NOMO-1 treated with DMSO at 0.1 percent for 48 hours (cell line): ENCODE results near the gene UQCC3.
"Not testable (repeated sequence)": the region's sequence is repeated elsewhere in the genome, so short reads cannot be mapped to it uniquely, and the experiment has no call there.

Experiments used
- DNase-seq: peaks from one replicate; lab custom pipeline; 2025; ENCODE audit not compliant: unreplicated experiment; lab: John Stamatoyannopoulos, UW

The UQCC3 gene

DNA sequence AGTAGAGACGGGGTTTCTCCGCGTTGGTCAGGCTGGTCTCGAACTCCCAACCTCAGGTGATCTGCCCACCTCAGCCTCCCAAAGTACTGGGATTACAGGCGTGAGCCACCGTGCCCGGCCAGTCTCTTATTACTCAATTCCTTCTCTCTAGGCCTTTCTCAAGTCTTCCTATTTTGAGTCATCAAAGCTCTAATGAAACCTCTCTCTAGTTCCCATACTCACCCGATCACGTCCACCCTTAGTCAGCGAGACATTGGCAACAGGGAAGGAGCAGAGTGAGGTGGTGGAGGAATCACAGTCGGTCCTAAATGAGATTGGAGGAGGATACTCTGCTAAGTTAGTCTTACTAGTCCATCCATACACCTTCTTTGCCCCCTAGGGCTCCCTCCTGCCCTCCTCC is 30.8 kb downstream of the UQCC3 start:
- no peak for DNase-seq

DNA sequence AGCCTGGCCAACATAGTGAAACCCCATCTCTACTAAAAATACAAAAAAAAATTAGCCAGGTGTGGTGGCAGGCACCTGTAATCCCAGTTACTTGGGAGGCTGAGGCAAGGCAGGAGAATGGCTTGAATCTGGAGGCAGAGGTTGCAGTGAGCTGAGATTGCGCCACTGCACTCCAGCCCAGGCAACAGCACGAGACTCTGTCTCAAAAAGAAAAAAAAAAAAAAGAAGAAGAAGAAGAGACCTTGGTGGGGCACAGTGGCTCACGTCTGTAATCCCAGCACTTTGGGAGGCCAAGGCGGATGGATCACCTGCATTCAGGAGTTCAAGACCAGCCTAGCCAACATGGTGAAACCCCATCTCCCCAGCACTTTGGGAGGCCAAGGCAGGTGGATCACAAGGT is 32.4 kb downstream of the UQCC3 start:
- not testable (repeated sequence) for DNase-seq

DNA sequence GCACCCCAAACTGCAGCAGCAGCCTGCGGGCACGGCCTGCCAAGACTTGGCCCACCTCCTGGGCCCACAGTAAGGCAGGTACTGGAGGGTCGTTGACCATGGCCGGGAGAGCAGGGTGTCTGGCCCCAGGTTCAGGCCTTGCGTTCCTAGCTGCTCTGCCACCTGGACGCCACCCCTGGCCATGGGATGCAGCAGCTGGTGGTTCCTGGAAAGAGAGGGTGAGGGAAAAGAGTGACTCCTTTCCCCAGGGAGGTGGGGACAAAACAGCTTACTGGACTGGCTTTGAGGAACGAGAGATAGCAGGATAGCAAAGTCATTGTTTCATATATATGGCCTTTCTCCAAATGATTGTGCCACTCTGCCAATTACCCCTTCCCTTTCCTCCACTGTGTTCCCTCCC is 33.9 kb downstream of the UQCC3 start:
- no peak for DNase-seq

DNA sequence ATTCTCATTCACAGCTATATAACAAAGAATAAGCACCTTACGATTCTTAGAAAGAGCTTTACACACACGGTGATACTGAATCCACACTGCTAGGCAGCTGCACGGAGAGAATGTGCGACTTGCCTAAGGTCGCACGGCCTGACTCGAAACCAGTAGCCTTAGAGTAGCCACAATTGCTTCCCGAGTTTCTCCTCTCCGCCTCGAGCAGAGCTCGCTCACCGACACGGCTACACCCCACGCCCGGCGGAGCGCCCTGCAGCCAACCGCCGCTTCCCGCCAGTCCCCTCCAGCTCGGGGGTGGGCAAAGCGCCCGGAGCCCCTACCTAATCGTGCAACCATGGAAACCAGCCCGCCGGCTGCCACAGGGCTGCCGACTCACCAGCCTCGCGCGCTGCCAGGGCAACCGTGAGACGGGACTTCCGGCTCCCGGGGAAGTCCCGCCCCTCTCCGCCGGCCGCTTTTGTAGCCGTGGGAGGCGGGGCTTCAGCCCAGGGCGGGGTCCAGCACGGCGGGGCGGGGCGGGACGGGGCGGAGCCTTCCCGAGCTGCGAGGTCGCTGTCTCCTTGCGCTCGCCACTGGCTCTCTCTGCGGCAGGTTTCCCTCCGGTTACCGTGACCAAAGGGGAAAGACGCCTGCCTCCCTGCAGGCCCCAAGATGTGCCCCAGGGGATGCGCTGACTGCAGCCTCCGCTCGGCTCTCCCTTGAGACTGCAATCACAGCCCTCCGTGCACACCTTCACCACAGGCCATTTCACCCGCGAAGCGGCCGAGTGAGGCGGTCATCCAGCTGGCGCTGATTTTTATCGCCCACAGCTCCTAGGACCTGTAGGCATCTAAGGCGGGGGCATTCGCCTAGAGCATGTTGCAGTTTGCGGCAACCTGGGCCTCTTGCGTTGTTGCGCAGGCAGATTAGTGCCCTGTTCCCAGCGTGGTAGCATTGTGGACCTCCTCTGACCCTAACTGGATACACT is 34.7 kb downstream of the UQCC3 start:
- peak; percentile 85 for DNase-seq

DNA sequence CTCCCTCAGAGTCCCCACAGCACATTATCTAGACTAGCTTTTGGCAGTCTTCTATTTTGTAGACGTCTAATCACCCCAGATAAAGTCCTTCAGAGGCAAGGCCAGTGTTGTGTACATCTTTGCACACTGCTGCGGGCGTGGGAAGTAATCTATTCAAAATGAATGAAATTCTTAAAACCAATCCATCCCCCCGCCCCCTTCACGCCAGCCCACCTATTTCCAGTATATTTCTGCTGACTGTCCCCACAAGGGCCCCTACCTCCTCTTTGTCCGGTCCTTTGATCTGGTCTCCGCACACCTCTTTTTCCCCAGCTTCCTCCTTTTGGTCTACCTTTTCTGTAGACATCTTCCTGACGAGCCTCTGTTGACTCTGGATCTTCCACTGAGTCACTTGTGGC is 35.4 kb downstream of the UQCC3 start:
- no peak for DNase-seq

DNA sequence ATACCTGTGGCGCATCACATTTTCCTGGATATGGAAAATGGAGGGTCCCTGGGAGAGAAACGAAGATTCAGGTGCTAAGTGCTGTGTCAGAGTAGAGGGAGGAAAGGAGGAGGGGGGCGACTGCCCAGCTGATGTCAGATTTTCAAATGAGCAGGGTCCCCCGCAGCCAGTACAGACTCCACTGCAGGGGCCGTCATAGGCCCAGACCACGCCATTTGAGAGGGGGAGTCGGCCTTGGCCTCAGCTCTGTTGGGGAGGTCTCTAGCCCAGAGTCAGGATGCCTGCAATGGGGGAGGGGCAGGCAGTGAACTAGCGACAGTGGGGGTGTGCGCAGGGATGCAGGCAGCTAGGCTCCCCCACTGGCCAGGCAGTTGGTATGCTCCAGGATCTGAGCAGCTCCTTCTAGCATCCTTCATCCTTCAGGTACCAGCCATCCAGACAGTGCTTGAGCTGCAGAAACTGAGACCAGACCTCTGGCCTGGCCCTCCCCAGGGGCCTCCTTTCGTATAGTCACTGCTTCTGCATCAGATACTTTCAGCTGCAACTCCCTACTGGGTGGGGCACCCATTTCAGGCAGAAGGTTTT is 35.9 kb downstream of the UQCC3 start, which contains the start of the genes BSCL2 and GNG3:
TSS of gene BSCL2 (minus strand) at position 148 of the 585 bp plus-strand sequence. CDS start 229 bp downstream, outside the sequence.
TSS of gene GNG3 (plus strand) at position 400 of the 585 bp plus-strand sequence. CDS start 620 bp downstream, outside the sequence.
- DNase-seq = no peak

DNA sequence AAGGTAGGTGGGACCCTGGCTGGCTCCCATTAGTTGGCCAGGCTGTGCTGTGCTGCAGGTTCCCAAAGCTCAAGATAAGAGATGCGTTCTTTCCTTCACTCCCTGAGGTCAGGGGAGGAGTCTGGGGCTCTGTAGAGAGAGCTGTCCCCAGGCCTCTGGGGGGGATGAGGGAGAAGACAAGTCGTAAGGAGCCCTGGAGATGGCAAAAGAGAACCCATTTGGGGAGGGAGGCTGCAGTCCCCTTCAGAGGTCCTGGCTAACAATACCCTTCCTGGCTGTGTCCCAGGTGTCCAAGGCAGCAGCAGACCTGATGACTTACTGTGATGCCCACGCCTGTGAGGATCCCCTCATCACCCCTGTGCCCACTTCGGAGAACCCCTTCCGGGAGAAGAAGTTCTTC is 36.9 kb downstream of the UQCC3 start:
- DNase-seq = no peak

DNA sequence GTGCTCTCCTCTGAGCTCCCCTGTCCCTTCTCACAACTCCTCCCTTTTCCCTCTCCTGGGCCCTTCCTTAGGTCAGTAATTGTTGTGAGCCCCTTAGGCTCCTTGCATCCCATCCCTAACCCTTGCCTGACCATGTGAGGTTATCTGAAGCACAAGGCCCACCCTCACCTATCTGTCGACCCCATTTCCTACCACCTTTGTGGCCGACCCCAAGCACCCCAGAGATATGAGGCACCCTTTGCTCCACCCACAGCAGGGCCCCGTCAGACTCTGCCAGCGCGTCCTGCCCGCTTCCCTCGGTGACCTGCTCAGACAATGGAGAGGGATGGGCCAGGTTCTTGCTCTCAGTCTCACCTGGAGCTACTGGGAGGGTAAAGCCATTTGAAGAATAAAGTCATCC is 37.3 kb downstream of the UQCC3 start:
- DNase-seq = no peak

DNA sequence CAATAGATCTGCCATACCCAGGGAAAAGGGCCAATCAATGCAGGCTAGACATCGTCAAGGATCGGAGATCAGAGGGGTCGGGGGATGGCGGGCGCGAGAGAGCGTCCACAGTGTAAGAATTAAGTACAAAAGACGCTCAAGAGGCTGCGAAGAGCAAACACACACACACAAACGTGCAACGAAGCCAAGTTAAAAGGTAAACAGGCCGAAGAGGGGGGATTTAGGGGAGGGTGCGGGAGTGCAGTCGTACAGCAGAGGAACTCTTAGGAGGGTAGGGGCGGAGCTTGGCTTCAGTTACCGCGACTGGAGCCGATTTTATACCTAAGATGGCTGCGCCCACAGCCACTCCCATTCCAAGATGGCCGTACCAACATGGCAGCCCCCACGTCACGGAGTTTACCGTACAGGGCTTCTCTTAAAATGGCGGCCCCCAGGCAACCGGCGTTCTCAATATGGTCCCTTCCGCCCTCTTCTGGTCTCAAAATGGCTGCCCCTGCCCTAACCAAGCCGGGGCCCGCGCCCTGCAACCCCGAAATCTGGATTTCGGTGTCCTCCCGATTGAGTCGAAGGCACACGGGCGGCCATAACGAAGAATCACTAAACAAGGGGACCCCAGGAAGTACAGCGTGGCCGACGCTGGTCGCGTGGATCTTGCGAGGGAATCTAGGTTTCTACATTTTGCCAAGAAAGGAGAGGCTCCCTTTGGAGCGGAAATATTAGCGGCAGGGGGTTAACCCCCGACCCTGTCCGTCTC is 38.0 kb downstream of the UQCC3 start:
- DNase-seq = peak; percentile 99

DNA sequence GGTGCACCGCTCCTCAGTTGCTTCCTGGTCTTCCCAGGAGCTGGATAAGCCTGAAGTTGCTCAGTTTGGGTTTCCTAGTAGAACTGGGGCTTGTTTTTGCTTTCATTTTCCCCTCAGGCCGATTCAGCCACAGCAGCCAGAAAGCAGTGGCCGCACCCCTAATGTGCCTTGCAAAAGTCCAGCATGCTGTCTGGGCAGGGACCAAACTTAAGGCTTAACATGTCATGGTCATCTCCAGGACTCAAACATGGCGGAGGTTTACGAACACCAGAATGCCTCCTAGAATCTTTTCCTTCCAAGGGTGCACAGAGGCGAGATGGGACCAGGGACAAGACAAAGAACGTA is 38.5 kb downstream of the UQCC3 start:
- no peak for DNase-seq

DNA sequence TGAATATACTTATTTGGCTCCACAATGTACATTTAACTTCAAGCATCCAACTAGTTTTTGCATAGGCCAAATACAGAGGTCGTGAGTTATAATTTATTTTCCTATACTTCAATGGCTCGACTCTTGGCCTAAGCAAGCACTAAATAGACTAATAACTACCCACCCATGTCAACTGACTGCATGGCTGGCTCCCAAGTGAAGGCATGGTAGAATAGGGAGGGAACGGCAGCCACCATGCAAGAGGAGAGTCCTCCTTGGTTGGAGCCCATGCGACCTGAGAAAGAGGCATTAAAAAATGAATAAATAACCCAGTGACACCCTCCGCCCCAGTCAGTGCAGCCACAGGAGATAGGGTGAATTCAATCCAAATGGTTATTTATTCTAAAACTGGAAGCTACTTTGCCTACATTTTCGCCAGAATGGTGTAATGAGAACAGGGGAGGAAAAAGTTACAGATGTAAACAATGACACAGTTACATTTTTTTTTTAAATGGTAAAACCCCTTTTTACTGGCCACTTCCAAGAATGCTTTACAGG is 40.9 kb downstream of the UQCC3 start:
- no peak for DNase-seq

DNA sequence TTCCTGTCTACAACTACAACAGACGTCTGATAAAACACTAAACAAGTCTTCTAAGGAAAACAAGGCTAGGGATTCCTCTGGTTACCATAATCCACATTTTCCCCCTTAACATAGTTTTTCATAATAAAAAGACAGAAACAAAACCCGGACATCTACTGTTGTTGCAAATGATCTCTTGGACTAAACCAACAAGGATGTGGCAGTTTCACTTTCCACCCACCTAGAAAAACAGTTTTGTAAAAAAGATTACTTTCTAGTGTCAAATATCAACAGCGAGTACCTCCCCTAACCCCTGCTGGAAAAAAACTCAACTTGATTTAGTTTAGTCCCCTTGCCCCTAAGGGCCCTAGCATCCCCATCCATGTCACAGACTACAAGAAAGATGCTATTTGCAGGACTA is 41.4 kb downstream of the UQCC3 start:
- no peak for DNase-seq

DNA sequence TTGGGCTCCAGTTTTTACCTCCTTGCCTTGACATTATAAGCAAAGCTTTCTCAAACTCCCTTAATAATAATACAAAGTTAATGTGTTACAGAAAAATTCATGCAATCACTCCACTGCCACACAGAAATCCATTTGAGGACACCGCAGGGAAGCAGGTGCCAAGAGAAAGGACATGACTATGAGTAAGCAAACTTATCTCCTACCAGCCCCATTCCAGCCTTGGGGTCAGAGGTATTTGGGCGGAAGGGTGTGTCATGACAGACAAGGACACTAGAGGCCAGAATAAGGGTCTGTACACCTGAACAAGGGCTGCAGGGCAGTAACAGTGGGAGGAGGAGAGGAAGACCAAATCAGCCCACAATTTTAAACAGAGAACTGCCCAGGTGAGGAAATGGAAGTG is 41.9 kb downstream of the UQCC3 start:
- no peak for DNase-seq

DNA sequence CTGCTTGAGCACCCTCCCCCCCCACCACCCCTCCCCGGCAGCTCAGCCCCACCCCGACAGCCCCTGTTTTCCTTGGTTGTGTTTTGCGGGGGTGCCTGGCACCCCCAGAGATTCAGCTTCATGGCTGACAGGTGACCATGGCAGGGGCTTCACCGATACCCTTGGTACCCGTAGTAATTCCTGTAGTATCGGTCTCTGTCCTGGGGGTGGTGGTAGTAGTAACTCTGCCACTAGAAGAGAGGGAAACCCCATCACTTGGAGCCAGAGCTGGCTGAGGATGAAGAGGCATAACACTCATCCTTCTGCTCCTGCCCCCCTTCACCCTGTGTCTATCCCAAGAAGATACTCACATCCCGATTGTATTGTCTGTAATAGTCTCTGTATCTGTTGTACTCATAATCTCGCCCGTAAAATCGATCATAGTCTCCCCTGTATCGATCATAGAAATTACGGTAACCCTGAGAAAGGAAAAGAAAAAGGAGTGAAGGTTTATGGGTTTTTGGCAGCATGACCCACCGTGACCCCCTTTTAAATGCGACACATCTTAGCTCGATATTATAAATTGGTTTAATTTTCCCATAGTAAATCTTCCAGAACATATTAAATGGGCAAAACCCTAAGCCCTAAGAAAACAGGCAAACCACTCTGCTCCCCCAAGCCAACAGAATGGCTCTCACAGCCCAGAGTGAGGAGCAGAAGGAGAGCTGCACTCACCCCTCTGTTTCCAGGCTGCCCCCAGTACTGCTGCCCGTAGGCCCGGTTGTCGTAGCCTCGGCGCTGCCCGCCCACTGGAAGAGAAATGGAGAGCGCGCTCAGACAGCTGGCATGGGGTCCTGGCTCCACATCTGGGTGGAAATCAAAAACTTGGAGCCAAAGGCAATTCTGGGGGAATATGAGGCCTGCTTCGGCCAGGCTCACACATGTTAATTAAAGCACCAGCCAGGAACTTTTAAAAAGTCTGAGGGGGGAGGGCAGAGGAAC is 44.0 kb downstream of the UQCC3 start:
- DNase-seq = no peak

DNA sequence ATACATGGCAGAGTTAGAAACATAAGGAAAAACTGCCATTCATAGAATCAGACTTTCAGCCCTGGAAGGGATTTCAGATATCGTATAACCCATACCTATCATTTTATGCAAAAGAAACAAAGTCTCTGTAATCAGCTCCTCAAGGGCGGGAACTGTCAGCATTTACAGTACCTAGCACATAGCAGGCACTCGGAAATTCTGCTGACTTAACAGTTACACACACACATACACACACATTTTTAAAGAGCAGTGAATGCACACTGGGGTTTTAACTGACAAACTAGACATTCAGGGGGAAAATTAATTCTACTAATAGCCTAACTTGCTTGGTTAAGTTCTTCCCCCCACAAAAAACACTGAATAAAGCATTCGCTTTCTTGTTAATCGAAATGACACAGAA is 44.7 kb downstream of the UQCC3 start:
- no peak for DNase-seq

DNA sequence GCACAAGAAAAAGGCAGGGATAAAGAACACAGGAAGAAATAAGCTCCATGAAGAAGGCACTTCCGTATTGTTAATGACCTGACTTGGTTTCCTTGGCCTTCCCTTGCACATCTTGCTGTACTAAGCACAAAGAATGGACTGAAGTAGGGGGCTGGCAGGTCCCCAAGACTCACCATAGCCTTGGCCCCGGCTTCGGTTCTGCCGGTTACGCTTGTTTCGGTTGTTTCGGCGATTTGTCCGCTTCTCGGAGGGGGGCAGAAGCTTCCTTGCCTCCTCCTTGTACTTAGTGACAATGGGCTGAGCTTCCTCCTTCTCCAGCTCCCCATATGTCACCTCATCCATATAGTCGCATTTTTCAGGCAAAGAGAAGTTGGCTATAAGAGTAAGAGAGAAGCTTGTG is 45.3 kb downstream of the UQCC3 start:
- no peak for DNase-seq

DNA sequence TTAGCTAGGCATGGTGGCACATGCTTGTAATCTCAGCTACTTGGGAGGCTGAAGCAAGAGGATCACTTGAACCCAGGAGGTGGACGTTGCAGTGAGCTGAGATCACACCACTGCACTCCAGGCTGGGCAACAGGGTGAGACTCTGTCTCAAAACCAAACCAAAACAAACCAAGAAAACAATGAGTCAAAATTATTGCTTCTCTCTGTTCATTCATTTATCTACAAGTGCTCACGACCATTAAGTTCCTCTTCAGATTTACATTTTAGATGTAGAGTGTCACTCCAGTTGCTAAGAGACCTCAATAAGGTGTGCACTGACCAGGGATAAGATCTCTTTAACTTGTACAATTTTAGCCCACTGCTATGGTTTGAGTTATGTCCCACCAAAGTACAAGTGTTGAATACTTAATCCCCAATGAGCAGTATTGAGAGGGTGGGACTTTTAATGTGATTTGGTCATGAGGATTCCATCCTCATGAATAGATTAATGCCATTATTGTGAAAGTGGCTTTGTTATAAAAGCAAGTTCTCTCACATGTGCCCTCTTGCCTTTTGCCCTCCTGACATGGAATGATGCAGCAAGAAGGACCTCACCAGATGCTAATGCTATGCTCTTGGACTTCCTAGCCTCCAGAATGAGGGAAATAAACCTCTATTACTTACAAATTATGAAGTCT is 48.0 kb downstream of the UQCC3 start:
- no peak for DNase-seq

DNA sequence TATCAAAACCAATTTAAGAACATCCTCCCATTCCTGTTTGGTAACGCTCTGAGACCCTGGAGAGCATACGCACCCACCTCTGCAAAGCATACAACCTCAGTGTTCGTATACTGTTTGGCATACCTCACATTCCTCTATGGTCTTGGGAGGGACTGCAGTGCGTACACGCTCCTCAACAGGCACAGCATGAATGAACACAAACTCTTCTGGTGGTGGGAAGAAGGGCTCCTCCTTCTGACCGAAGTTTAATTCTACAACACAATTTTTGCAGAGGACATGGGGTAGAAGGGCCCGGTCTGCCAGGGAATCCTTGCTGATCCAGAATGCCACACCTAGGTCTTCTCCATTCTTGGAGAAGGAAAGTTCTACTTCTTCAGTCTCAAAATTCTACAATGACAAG is 50.5 kb downstream of the UQCC3 start:
- DNase-seq = no peak
